ENCODE measurements around the gene TSPEAR.
"Not testable (repeated sequence)": the region's sequence is repeated elsewhere in the genome, so short reads cannot be mapped to it uniquely, and the experiment has no call there.

TSPEAR gene

GRCh38 chr21:44681861-44682579 lies 29.4 kb downstream of the TSPEAR start, which contains the start of gene KRTAP12-1:
TSS of gene KRTAP12-1 (minus strand) at chr21:44682163. CDS start at chr21:44682123, 40 bp downstream.
- no peak for DNase-seq

GRCh38 chr21:44681152-44681551 lies 30.2 kb downstream of the TSPEAR start:
- DNase-seq, result no peak

- no peak for DNase-seq
These were observed 33.5 kb downstream of the TSPEAR start for GRCh38 chr21:44677881-44678280.

- no peak for DNase-seq
These were observed 39.5 kb downstream of the TSPEAR start for GRCh38 chr21:44671911-44672310.

GRCh38 chr21:44670642-44671432 lies 40.5 kb downstream of the TSPEAR start:
- no peak for DNase-seq

GRCh38 chr21:44667612-44668011 lies 43.8 kb downstream of the TSPEAR start:
- DNase-seq, result no peak

- DNase-seq, result no peak
These were observed 44.7 kb downstream of the TSPEAR start, which contains the start of gene KRTAP12-2 for GRCh38 chr21:44666401-44667320. TSS of gene KRTAP12-2 (minus strand) at chr21:44666927. CDS start at chr21:44666886, 41 bp downstream.

- no peak for DNase-seq
These were observed 46.7 kb downstream of the TSPEAR start for GRCh38 chr21:44664691-44665090.

- not testable (repeated sequence) for DNase-seq
These were observed 49.8 kb downstream of the TSPEAR start for GRCh38 chr21:44661567-44661966.

- peak; percentile 49 for DNase-seq
These were observed 52.3 kb downstream of the TSPEAR start for GRCh38 chr21:44658913-44659595.

GRCh38 chr21:44658541-44658910 lies 52.8 kb downstream of the TSPEAR start:
- no peak for DNase-seq

GRCh38 chr21:44657635-44658540 lies 53.5 kb downstream of the TSPEAR start, which contains the start of gene KRTAP12-3:
TSS of gene KRTAP12-3 (plus strand) at chr21:44657932. CDS start at chr21:44657980, 48 bp downstream.
- peak; percentile 85 for DNase-seq

GRCh38 chr21:44656868-44657267 lies 54.5 kb downstream of the TSPEAR start:
- DNase-seq, result no peak

- DNase-seq, result peak; percentile 14
These were observed 56.7 kb downstream of the TSPEAR start, which contains the start of gene KRTAP12-4 for GRCh38 chr21:44654576-44655175. TSS of gene KRTAP12-4 (minus strand) at chr21:44654659. CDS start at chr21:44654614, 45 bp downstream.

- peak; percentile 81 for DNase-seq
These were observed 57.5 kb downstream of the TSPEAR start for GRCh38 chr21:44653656-44654575.

- DNase-seq, result no peak
These were observed 58.2 kb downstream of the TSPEAR start for GRCh38 chr21:44653123-44653522.

- DNase-seq, result no peak
These were observed 60.2 kb downstream of the TSPEAR start for GRCh38 chr21:44650973-44651675.

GRCh38 chr21:44650265-44650972 lies 61.0 kb downstream of the TSPEAR start:
- DNase-seq, result no peak
